Tibial artery (tissue), 4 donors: Measurements from ENCODE around the gene SUCLG2.

Experiments
- DNase-seq, 2 donors: peaks; one replicate each; pipeline ENCODE4 v3.0.0-alpha.2; 2019
- H3K27ac ChIP-seq, 2 donors: fragments of 200-600 bp; sonication (generic) in 1 of 2; 1 replicate in 1 of 2; 2 replicates in 1 of 2; pipeline ENCODE4 v1.5.1; 2018 to 2019; ENCODE audit warnings: mild to moderate bottlenecking in 1 of 2
- H3K27me3 ChIP-seq, 2 donors: fragments of 200-600 bp; sonication (generic) in 1 of 2; one replicate each; pipeline versions ENCODE4 v1.5.1 to v1.6.0; 2016 to 2019
- H3K36me3 ChIP-seq, 3 donors: fragments of 200-600 bp; sonication (generic) in 2 of 3; one replicate each; pipeline ENCODE4 v1.5.1; 2016 to 2019; ENCODE audit warnings: mild to moderate bottlenecking in 2 of 3
- H3K4me1 ChIP-seq, 4 donors: fragments of 200-600 bp; sonication (generic) in 2 of 4; 1 replicate in 3 of 4; 2 replicates in 1 of 4; pipeline ENCODE4 v1.5.1; 2016 to 2019
- H3K4me3 ChIP-seq, 2 donors: fragments of 200-600 bp; sonication (generic) in 1 of 2; 1 replicate in 1 of 2; 2 replicates in 1 of 2; pipeline ENCODE4 v1.5.1; 2018 to 2019; ENCODE audit warnings: mild to moderate bottlenecking in 2 of 2
- H3K9me3 ChIP-seq, 3 donors: fragments of 200-600 bp; sonication (generic) in 1 of 3; one replicate each; pipeline ENCODE4 v1.5.1; 2016 to 2019
- intact Hi-C: fragments of 100-400 bp; cut with DNase I; formaldehyde crosslinking; loops from one replicate; pipeline ENCODE4 v1.15.0; 2023; ENCODE audit warnings: low total_unique reads
- TF ChIP-seq, protein P1 (sequence below), 2 experiments: fragments of 200-600 bp in 1 of 2; fragments of 450-650 bp in 1 of 2; IDR thresholded peaks; one replicate each; pipeline ENCODE4 v1.5.1; 2017 to 2019; ENCODE audit warnings: antibody characterized with exemption in 2 of 2, mild to moderate bottlenecking in 1 of 2, moderate library complexity in 1 of 2

Gene SUCLG2

DNA sequence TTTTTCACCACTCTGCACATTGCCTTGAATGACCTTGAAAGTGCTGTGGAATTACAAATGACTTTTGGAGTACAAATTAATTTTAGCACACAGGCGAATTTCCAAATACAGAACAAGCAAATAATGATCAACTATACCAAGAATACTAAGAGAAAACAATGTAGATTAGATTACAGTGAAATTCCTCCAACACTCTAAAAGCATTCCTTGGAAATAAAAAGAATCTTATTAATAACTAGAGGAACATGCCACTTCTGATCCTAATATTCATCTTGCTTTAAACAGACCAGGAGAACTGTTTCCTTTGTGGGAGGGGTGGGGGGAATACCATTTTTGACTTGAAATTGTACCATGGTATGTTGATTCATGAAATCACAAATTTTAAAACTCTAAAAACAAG is 167.5 kb downstream of the SUCLG2 start:
- Histone ChIP-seq H3K36me3 (no peaks in the 10 kb centered on the region), H3K27ac (no peak overlapping the region), H3K27me3 (no peaks in the 10 kb centered on the region), H3K4me1 (peaks cover 0 to 42% (median 9%) of the 10 kb centered on the region in 4 donors), H3K9me3 (no peaks in the 10 kb centered on the region), H3K4me3 (no peak overlapping the region)
- intact Hi-C loops: no loop called here
- no peak for DNase-seq
- TF ChIP-seq, protein P1, sequence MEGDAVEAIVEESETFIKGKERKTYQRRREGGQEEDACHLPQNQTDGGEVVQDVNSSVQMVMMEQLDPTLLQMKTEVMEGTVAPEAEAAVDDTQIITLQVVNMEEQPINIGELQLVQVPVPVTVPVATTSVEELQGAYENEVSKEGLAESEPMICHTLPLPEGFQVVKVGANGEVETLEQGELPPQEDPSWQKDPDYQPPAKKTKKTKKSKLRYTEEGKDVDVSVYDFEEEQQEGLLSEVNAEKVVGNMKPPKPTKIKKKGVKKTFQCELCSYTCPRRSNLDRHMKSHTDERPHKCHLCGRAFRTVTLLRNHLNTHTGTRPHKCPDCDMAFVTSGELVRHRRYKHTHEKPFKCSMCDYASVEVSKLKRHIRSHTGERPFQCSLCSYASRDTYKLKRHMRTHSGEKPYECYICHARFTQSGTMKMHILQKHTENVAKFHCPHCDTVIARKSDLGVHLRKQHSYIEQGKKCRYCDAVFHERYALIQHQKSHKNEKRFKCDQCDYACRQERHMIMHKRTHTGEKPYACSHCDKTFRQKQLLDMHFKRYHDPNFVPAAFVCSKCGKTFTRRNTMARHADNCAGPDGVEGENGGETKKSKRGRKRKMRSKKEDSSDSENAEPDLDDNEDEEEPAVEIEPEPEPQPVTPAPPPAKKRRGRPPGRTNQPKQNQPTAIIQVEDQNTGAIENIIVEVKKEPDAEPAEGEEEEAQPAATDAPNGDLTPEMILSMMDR (IDR thresholded peaks at IDR 0.05): no peak

DNA sequence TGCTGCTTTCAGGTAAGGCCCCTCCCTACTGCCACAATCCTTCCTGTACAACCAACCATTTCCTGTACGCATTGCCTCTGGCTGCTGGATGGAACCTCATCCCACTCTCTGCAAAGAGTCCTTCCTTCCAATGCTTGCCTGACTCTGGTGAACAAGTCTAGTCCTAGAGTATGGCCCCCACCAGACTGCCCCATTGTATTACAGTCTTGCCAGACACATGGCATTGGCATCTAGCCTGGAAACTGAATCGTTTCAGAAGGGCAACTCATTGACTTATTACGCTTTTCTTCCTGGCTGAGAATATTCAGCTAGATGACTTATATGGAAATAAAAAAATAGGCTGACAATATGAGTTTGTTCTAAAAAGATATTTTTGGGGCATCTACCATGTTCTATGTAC is 170.3 kb downstream of the SUCLG2 start:
- Histone ChIP-seq H3K4me1 (peaks cover 0 to 23% (median 9%) of the 10 kb centered on the region in 4 donors), H3K4me3 (no peak overlapping the region), H3K27me3 (no peaks in the 10 kb centered on the region), H3K36me3 (no peaks in the 10 kb centered on the region), H3K9me3 (no peaks in the 10 kb centered on the region), H3K27ac (no peak overlapping the region)
- TF ChIP-seq, protein P1 (IDR thresholded peaks at IDR 0.05): no peak
- DNase-seq: no peak
- intact Hi-C loops: no loop called here

DNA sequence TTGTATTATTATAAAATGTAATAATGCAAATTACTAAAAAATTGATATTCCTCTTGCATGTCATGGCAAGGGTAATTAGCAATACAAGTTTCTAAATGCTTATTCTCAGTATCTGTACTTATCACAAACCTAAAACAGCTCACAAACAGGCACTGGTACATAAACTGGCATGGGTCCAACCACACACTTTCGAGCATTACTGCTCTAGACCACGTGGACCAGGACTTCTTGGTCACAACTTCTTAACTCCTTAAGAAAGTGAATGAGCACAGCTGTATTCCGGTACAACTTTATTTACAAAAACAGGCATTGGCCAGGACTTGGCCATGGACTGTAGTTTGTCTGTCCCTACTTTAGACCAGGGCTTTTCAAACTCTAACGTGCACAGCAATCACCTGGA is 173.3 kb downstream of the SUCLG2 start:
- DNase-seq: no peak
- H3K9me3 ChIP-seq: no peaks in the 10 kb centered on the region
- H3K36me3 ChIP-seq: peaks cover 0 to 2% (median 0%) of the 10 kb centered on the region in 3 donors
- intact Hi-C loops: no loop called here
- TF ChIP-seq, protein P1 (IDR thresholded peaks at IDR 0.05): no peak
- H3K4me1 ChIP-seq: peaks cover 0 to 3% (median 0%) of the 10 kb centered on the region in 4 donors
- H3K4me3 ChIP-seq: no peak overlapping the region
- no peak overlapping the region for H3K27ac ChIP-seq
- no peaks in the 10 kb centered on the region for H3K27me3 ChIP-seq

DNA sequence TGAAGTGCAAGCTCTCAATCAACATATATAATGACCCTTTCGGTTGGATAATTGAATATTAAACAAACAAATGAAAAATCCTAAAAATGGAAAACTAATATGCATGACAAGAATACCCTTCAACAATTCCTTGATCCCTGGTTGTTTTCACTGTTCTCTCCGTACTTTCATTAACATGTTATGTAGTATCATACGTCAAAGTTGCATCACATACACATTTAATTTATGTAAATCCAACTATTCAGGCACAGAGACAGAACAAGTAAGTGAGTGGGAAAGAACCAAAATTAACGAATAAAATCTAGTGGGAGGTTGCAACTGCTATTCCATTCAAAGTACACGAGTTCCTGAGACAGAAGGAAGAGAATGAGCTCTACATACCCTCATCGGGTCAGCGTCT is 176.0 kb downstream of the SUCLG2 start:
- H3K9me3 ChIP-seq: no peaks in the 10 kb centered on the region
- intact Hi-C loops: no loop called here
- TF ChIP-seq, protein P1 (IDR thresholded peaks at IDR 0.05): no peak
- H3K4me1 ChIP-seq: no peaks in the 10 kb centered on the region
- no peak overlapping the region for H3K4me3 ChIP-seq
- no peak overlapping the region for H3K27ac ChIP-seq
- no peaks in the 10 kb centered on the region for H3K27me3 ChIP-seq
- no peak for DNase-seq
- peaks cover 0 to 6% (median 4%) of the 10 kb centered on the region in 3 donors for H3K36me3 ChIP-seq

DNA sequence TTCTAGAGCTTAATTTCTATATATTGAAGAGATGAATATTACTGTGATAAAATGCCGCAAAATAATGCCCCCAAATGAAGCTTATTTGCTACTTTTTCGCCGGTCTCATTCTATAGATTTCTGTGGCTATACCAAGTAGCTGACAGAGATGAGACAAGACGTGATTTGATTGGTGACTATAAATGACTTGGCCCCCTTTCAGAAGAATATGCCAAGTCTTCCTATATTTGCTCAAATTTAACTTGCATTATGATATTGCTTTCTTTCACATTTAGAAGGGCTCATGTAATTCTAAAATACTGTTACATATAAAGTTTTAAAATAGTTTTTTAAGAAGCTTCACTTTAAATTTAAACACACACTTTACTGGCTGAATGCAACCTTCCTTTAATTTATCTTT is 180.1 kb downstream of the SUCLG2 start:
- TF ChIP-seq, protein P1 (IDR thresholded peaks at IDR 0.05): no peak
- Histone ChIP-seq H3K27ac (no peak overlapping the region), H3K9me3 (no peaks in the 10 kb centered on the region), H3K36me3 (peaks cover 0 to 6% (median 4%) of the 10 kb centered on the region in 3 donors), H3K4me3 (no peak overlapping the region), H3K4me1 (no peaks in the 10 kb centered on the region), H3K27me3 (no peaks in the 10 kb centered on the region)
- intact Hi-C loops: no loop called here
- DNase-seq: no peak

DNA sequence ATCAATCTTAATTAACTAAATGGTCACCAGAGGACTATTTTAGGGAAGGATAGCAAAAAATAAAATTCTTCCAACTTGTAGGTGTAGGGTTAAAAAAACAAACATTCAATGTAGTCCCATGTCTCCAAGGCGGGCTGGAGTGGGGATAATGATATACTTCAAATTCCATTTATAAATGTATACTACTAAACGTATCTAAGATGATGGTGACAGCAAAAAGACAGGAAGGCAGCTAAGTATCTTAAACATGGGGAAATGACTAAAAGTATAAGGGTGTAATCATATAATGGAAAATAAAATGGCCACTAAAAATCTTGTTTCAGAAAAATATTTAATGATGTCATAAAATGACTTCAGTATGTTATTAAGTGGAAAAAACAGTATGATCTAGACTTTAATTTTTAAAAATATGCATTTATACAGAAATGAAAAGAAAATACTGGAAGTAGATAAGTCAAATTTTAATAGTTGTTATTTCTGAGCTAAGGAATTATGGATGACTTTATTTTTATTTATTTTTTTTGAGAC is 181.7 kb downstream of the SUCLG2 start:
- Histone ChIP-seq H3K27ac (no peak overlapping the region), H3K4me3 (no peak overlapping the region), H3K4me1 (no peaks in the 10 kb centered on the region), H3K9me3 (no peaks in the 10 kb centered on the region), H3K27me3 (no peaks in the 10 kb centered on the region), H3K36me3 (peaks cover 0 to 6% (median 4%) of the 10 kb centered on the region in 3 donors)
- no peak for DNase-seq
- intact Hi-C loops: no loop called here
- TF ChIP-seq, protein P1 (IDR thresholded peaks at IDR 0.05): no peak
